ENCODE results near the gene PARP12.

- TF ChIP-seq POLR2A (IDR thresholded peaks at IDR 0.05) (no peak), CTCF (IDR thresholded peaks at IDR 0.05) (no peak), POLR2AphosphoS5 (IDR thresholded peaks at IDR 0.05) (no peak)
Measured at GRCh38 chr7:139976838-139977656, 85.7 kb downstream of the PARP12 start.

Measured in prostate gland (tissue), 2 donors.